HepG2 (cell line): ENCODE results near the gene TMEM8B. TPM values are rescaled to one million over a fixed set of nuclear protein-coding genes. Genes with fewer than 3 reads are reported as not detected.
A peak's percentile ranks its signal among the peaks of the same experiment; 100 is the strongest.

Experiments used
- AKNA ChIP-seq: sonication (generic); formaldehyde crosslinking; IDR thresholded peaks from 2 replicates; pipeline ENCODE4 v1.4.0; 2020; ENCODE audit warnings: missing genetic modification reagents, borderline replicate concordance
- ATF7 ChIP-seq, 2 experiments: fragments of 450-650 bp in 1 of 2; sonication (generic) in 1 of 2; formaldehyde crosslinking in 1 of 2; IDR thresholded peaks; 2 replicates each; pipeline versions ENCODE4 v1.4.0 to v1.6.1; 2016 to 2020; ENCODE audit warnings: antibody characterized with exemption in 1 of 2, mild to moderate bottlenecking in 1 of 2, missing genetic modification reagents in 1 of 2
- FOXK1 ChIP-seq: sonication (generic); formaldehyde crosslinking; IDR thresholded peaks from 2 replicates; pipeline ENCODE4 v1.4.0; 2020; ENCODE audit warnings: low read depth, missing genetic modification reagents, borderline replicate concordance
- IRF1 ChIP-seq: sonication (generic); formaldehyde crosslinking; IDR thresholded peaks from 2 replicates; pipeline ENCODE4 v1.4.0; 2020; ENCODE audit warnings: low read depth, mild to moderate bottlenecking, missing genetic modification reagents
- IRX3 ChIP-seq: sonication (generic); formaldehyde crosslinking; IDR thresholded peaks from 2 replicates; pipeline ENCODE4 v1.8.1; 2023; ENCODE audit warnings: mild to moderate bottlenecking, low read depth, missing genetic modification reagents, borderline replicate concordance
- KLF16 ChIP-seq, 2 experiments: sonication (generic) in 1 of 2; formaldehyde crosslinking in 1 of 2; IDR thresholded peaks; 2 replicates each; pipeline versions ENCODE4 v1.6.1 to v1.8.0; 2016 to 2023; ENCODE audit warnings: missing genetic modification reagents in 2 of 2, missing compliant biosample characterization in 1 of 2
- MBD4 ChIP-seq: IDR thresholded peaks from 2 replicates; pipeline ENCODE4 v1.6.1; 2012; ENCODE audit warnings: low read length, inconsistent platforms, borderline replicate concordance
- MTERF4 ChIP-seq: sonication (generic); formaldehyde crosslinking; IDR thresholded peaks from 2 replicates; pipeline ENCODE4 v1.8.0; 2023; ENCODE audit warnings: mild to moderate bottlenecking, missing genetic modification reagents
- NBN ChIP-seq: fragments of 450-650 bp; conservative IDR thresholded peaks from 2 replicates; pipeline ENCODE4 v1.6.1; 2017
- NR3C1 ChIP-seq: sonication (generic); formaldehyde crosslinking; IDR thresholded peaks from 2 replicates; pipeline ENCODE4 v1.4.0; 2020; ENCODE audit warnings: missing genetic modification reagents
- RARA ChIP-seq: IDR thresholded peaks from 2 replicates; pipeline ENCODE4 v1.6.1; 2016; ENCODE audit warnings: missing genetic modification reagents, missing compliant biosample characterization
- TARDBP ChIP-seq: sonication (generic); formaldehyde crosslinking; IDR thresholded peaks from 2 replicates; pipeline ENCODE4 v1.8.0; 2022; ENCODE audit warnings: mild to moderate bottlenecking, missing genetic modification reagents
- ZBTB10 ChIP-seq: sonication (generic); formaldehyde crosslinking; IDR thresholded peaks from 2 replicates; pipeline ENCODE4 v1.4.0; 2020; ENCODE audit warnings: missing genetic modification reagents, borderline replicate concordance
- ZBTB7B ChIP-seq: sonication (generic); formaldehyde crosslinking; IDR thresholded peaks from 2 replicates; pipeline ENCODE4 v1.4.0; 2020; ENCODE audit warnings: missing genetic modification reagents
- ZGPAT ChIP-seq: IDR thresholded peaks from 2 replicates; pipeline ENCODE4 v1.6.1; 2016; ENCODE audit warnings: mild to moderate bottlenecking
- polyA plus RNA-seq, 8 experiments: library from polyadenylated mRNA; depleted of rRNA in 3 of 8; stranded (reverse) in 7 of 8; unstranded in 1 of 8; fragments of >200 nt; fragmentation: Illumina TruSeq in 4 of 8; extraction: Trizol in 4 of 8; gene quantifications; 2 replicates each; pipeline versions ENCODE4 v1.2.1 to v1.2.3, GENCODE V29; 2011 to 2016; ENCODE audit warnings: low read depth in 4 of 8, missing spikeins in 1 of 8, mixed read lengths in 1 of 8; ENCODE audit not compliant: insufficient read depth in 1 of 8
- total RNA-seq, 5 experiments: library from RNA; depleted of rRNA; stranded (reverse); fragments of >200 nt; fragmentation: Illumina TruSeq; extraction: Trizol; gene quantifications; 2 replicates each; pipeline ENCODE4 v1.2.3, GENCODE V29; 2016; ENCODE audit warnings: low read depth in 1 of 5

Gene TMEM8B
- total and polyA plus RNA-seq, 2 of the 13 experiments (the other 11 are each of a cell fraction or from before 2014, with no cell fraction given): 2.1 to 2.7 TPM

- TF ChIP-seq FOXK1 (peak; percentile 20; the same call in 1 of the 2 replicates), MBD4 (no peak), KLF16 (CRISPR knock-in tag; IDR thresholded peaks at IDR 0.05) (peak in 1 of 2 experiments; percentile 32; a peak in 1 of 4 replicates), MTERF4 (CRISPR knock-in tag) (0 out of 2 replicates have a peak, but pooled peaks have one; percentile 20), IRX3 (CRISPR knock-in tag) (peak; percentile 12; the same call in 1 of the 2 replicates), ATF7 (IDR thresholded peaks at IDR 0.05) (peak; percentile 75), ATF7 (CRISPR knock-in tag; IDR thresholded peaks at IDR 0.05) (peak; percentile 89), ZBTB10 (CRISPR knock-in tag) (peak; percentile 21; the same call in 1 of the 2 replicates), NR3C1 (CRISPR knock-in tag) (no peak), ZGPAT (CRISPR knock-in tag) (peak; percentile 70; the same call in 1 of the 2 replicates), RARA (CRISPR knock-in tag) (peak; percentile 86), NBN (no peak), IRF1 (CRISPR knock-in tag) (peak; percentile 59; the same call in 1 of the 2 replicates), ZBTB7B (CRISPR knock-in tag) (peak; percentile 87), AKNA (CRISPR knock-in tag) (no peak), TARDBP (CRISPR knock-in tag) (no peak)
These were observed 14.8 kb upstream of the TMEM8B start (continued) for GRCh38 chr9:35814106-35814840.
